Trophoblast cell (in vitro differentiated cells and primary cell): ENCODE data around the gene RPP21.

ENCODE experiments used
- DNase-seq, 2 donors: peaks; one replicate each; pipeline ENCODE4 v3.0.0-alpha.2; 2016
- H2AFZ ChIP-seq: 2 replicates; pipeline ENCODE4 v1.6.1; 2013; ENCODE audit warnings: low read length, moderate library complexity, mild to moderate bottlenecking; ENCODE audit not compliant: insufficient read depth, poor library complexity
- H2AK5ac ChIP-seq: 2 replicates; pipeline ENCODE4 v1.6.1; 2013; ENCODE audit warnings: mild to moderate bottlenecking, low read length
- H2BK120ac ChIP-seq: 2 replicates; pipeline ENCODE4 v1.6.1; 2013; ENCODE audit warnings: low read length, mild to moderate bottlenecking, moderate library complexity; ENCODE audit not compliant: insufficient read depth, poor library complexity
- H2BK12ac ChIP-seq: 2 replicates; pipeline ENCODE4 v1.6.1; 2013; ENCODE audit warnings: mild to moderate bottlenecking, low read length, moderate library complexity
- H2BK5ac ChIP-seq: 2 replicates; pipeline ENCODE4 v1.6.1; 2013; ENCODE audit warnings: low read length, low read depth, moderate library complexity, mild to moderate bottlenecking; ENCODE audit not compliant: poor library complexity
- H3K14ac ChIP-seq: 2 replicates; pipeline ENCODE4 v1.6.1; 2013; ENCODE audit warnings: mild to moderate bottlenecking, low read length
- H3K18ac ChIP-seq: 2 replicates; pipeline ENCODE4 v1.6.1; 2013; ENCODE audit warnings: mild to moderate bottlenecking, low read length
- H3K23ac ChIP-seq: 2 replicates; pipeline ENCODE4 v1.6.1; 2013; ENCODE audit warnings: low read length
- H3K27ac ChIP-seq: 2 replicates; pipeline ENCODE4 v1.5.1; 2013; ENCODE audit warnings: low read depth, mild to moderate bottlenecking, inconsistent platforms, low read length, moderate library complexity
- H3K27me3 ChIP-seq: 2 replicates; pipeline ENCODE4 v1.6.1; 2013; ENCODE audit warnings: inconsistent platforms, mild to moderate bottlenecking, low read length, moderate library complexity; ENCODE audit not compliant: insufficient read depth
- H3K36me3 ChIP-seq, 2 experiments: 1 replicate in 1 of 2; 2 replicates in 1 of 2; pipeline ENCODE4 v1.6.1; 2013; ENCODE audit warnings: low read length in 2 of 2, mild to moderate bottlenecking in 2 of 2, moderate library complexity in 1 of 2; ENCODE audit not compliant: insufficient read depth in 2 of 2, control insufficient read depth in 1 of 2
- H3K4ac ChIP-seq: 2 replicates; pipeline ENCODE4 v1.6.1; 2013; ENCODE audit warnings: low read depth, mild to moderate bottlenecking, low read length, moderate library complexity
- H3K4me1 ChIP-seq, 2 experiments: 1 replicate in 1 of 2; 2 replicates in 1 of 2; pipeline ENCODE4 v1.6.1; 2013; ENCODE audit warnings: low read length in 2 of 2, mild to moderate bottlenecking in 2 of 2, moderate library complexity in 1 of 2; ENCODE audit not compliant: insufficient read depth in 2 of 2, control insufficient read depth in 1 of 2
- H3K4me2 ChIP-seq: 2 replicates; pipeline ENCODE4 v1.6.1; 2013; ENCODE audit warnings: inconsistent platforms, mild to moderate bottlenecking, low read length, moderate library complexity
- H3K4me3 ChIP-seq: 2 replicates; pipeline ENCODE4 v1.5.1; 2013; ENCODE audit warnings: mild to moderate bottlenecking, low read depth, low read length, inconsistent platforms
- H3K79me1 ChIP-seq: one replicate; pipeline ENCODE4 v1.6.1; 2013; ENCODE audit warnings: low read length
- H3K79me2 ChIP-seq: 2 replicates; pipeline ENCODE4 v1.6.1; 2013; ENCODE audit warnings: low read length, mild to moderate bottlenecking; ENCODE audit not compliant: control insufficient read depth, insufficient read depth, poor library complexity
- H3K9ac ChIP-seq: 2 replicates; pipeline ENCODE4 v1.6.1; 2013; ENCODE audit warnings: mild to moderate bottlenecking, low read length
- H3K9me3 ChIP-seq: 2 replicates; pipeline ENCODE4 v1.6.1; 2013; ENCODE audit warnings: low read depth, mild to moderate bottlenecking, control low read depth, inconsistent platforms, low read length; ENCODE audit not compliant: insufficient read depth
- H4K12ac ChIP-seq: 2 replicates; pipeline ENCODE4 v1.6.1; 2013; ENCODE audit warnings: low read depth, mild to moderate bottlenecking, low read length, moderate library complexity
- H4K8ac ChIP-seq: 2 replicates; pipeline ENCODE4 v1.6.1; 2013; ENCODE audit warnings: low read depth, mild to moderate bottlenecking, low read length, moderate library complexity
- H4K91ac ChIP-seq: one replicate; pipeline ENCODE4 v1.6.1; 2013; ENCODE audit warnings: low read depth, mild to moderate bottlenecking, low read length, moderate library complexity
- WGBS: extraction: QIAGEN DNeasy Blood & Tissue Kit; methylation state at CpG from one replicate; pipeline ENCODE4 v1.1.7; 2013; ENCODE audit warnings: missing lambda C conversion rate; ENCODE audit not compliant: insufficient read length, insufficient coverage; ENCODE audit errors: extremely low coverage; 5-methylcytosine and 5-hydroxymethylcytosine counted together

RPP21 gene

DNA sequence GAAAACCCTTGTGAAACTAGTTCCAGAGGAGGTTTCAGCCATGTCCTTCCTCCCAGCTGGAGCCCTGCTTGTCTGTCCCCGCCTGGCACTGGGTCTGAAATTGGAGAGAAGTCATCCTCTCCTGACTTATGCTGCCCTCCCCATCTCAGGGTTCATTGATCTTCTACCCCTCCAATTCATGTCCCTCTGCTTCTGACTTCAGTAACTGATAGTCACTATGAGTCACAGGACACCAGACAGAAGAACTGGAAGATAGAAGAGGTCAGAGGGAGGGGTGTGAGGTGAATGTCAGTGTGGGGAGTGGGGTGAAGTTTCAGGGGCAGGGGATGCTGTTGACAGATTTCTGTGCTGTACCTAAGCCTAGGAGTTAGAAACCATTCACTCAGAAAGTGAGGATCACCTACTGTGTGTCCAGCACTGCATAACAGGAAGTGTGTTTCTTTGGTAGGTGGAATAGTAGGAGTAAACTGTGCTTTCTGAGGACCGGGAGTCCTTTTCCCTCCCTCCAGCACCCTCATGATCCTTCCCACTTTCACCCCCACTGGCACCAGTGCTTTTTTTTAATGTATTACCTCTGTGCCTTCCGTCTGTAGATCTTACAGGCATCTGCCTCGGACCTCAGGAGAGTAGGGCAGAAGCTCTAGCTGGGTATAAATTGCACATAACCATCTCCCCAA is 627 bp upstream of the RPP21 start:
- no CpG with 5 or more reads among the region's 4 CpGs for WGBS
- H4K8ac ChIP-seq, result peak overlapping the region; percentile 39
- H3K9ac ChIP-seq, result no peak overlapping the region
- peaks cover 14 to 25% of the 10 kb centered on the region in 2 experiments for H3K36me3 ChIP-seq
- H2AFZ ChIP-seq, result no peak overlapping the region
- peaks cover 0 to 4% of the 10 kb centered on the region in 2 experiments for H3K4me1 ChIP-seq
- DNase-seq, result no peak
- peaks cover 4% of the 10 kb centered on the region for H3K79me1 ChIP-seq
- no peak overlapping the region for H2BK5ac ChIP-seq
- H4K91ac ChIP-seq, result no peak overlapping the region
- no peak overlapping the region for H3K23ac ChIP-seq
- H2BK120ac ChIP-seq, result no peak overlapping the region
- no peak overlapping the region for H2AK5ac ChIP-seq
- peaks cover 4% of the 10 kb centered on the region for H3K79me2 ChIP-seq
- no peak overlapping the region for H3K18ac ChIP-seq
- peak overlapping the region; percentile 46 for H3K4me2 ChIP-seq
- H2BK12ac ChIP-seq, result no peak overlapping the region
- H3K4ac ChIP-seq, result no peak overlapping the region
- no peaks in the 10 kb centered on the region for H3K27me3 ChIP-seq
- no peak overlapping the region for H3K14ac ChIP-seq
- no peaks in the 10 kb centered on the region for H3K9me3 ChIP-seq
- H4K12ac ChIP-seq, result no peak overlapping the region
- H3K4me3 ChIP-seq, result no peak overlapping the region
- no peak overlapping the region for H3K27ac ChIP-seq

- no peak overlapping the region for H3K4me3 ChIP-seq
- WGBS, result no CpG with 5 or more reads among the region's 4 CpGs
Observed at GRCh38 chr6:30345852-30346251, 896 bp downstream of the RPP21 start.

GRCh38 chr6:30348957-30349356 is 4.0 kb downstream of the RPP21 start:
- no peaks in the 10 kb centered on the region for H3K9me3 ChIP-seq
- no peak overlapping the region for H3K4me2 ChIP-seq
- no peak overlapping the region for H3K23ac ChIP-seq
- no peak overlapping the region for H3K18ac ChIP-seq
- H4K12ac ChIP-seq, result no peak overlapping the region
- H3K79me1 ChIP-seq, result peaks cover 4% of the 10 kb centered on the region
- no peak overlapping the region for H2AFZ ChIP-seq
- H2BK12ac ChIP-seq, result no peak overlapping the region
- no peak overlapping the region for H3K14ac ChIP-seq
- H3K9ac ChIP-seq, result no peak overlapping the region
- H4K91ac ChIP-seq, result no peak overlapping the region
- peaks cover 0 to 4% of the 10 kb centered on the region in 2 experiments for H3K4me1 ChIP-seq
- no peak overlapping the region for H4K8ac ChIP-seq
- peaks cover 4% of the 10 kb centered on the region for H3K79me2 ChIP-seq
- DNase-seq, result no peak
- H3K4ac ChIP-seq, result no peak overlapping the region
- H3K27me3 ChIP-seq, result no peaks in the 10 kb centered on the region
- H3K4me3 ChIP-seq, result no peak overlapping the region
- H2AK5ac ChIP-seq, result no peak overlapping the region
- H2BK120ac ChIP-seq, result no peak overlapping the region
- no CpG with 5 or more reads among the region's 3 CpGs for WGBS
- peaks cover 5 to 8% of the 10 kb centered on the region in 2 experiments for H3K36me3 ChIP-seq
- H2BK5ac ChIP-seq, result no peak overlapping the region
- no peak overlapping the region for H3K27ac ChIP-seq

More at GRCh38 chr6:30345852-30346251, 896 bp downstream of the RPP21 start:
- peaks cover 14 to 20% of the 10 kb centered on the region in 2 experiments for H3K36me3 ChIP-seq
- no peak overlapping the region for H4K8ac ChIP-seq
- peak overlapping the region; percentile 59 for H3K4me2 ChIP-seq
- peaks cover 4% of the 10 kb centered on the region for H3K79me2 ChIP-seq
- no peak overlapping the region for H2BK5ac ChIP-seq
- H2BK12ac ChIP-seq, result no peak overlapping the region
- H4K12ac ChIP-seq, result no peak overlapping the region
- DNase-seq, result no peak
- H3K9me3 ChIP-seq, result no peaks in the 10 kb centered on the region
- H2AK5ac ChIP-seq, result no peak overlapping the region
- H3K4me1 ChIP-seq, result peaks cover 0 to 4% of the 10 kb centered on the region in 2 experiments
- H3K9ac ChIP-seq, result no peak overlapping the region
- no peak overlapping the region for H3K27ac ChIP-seq
- no peak overlapping the region for H2BK120ac ChIP-seq
- H3K18ac ChIP-seq, result no peak overlapping the region
- H3K23ac ChIP-seq, result no peak overlapping the region
- H2AFZ ChIP-seq, result no peak overlapping the region
- H4K91ac ChIP-seq, result no peak overlapping the region
- no peaks in the 10 kb centered on the region for H3K27me3 ChIP-seq
- peaks cover 4% of the 10 kb centered on the region for H3K79me1 ChIP-seq
- no peak overlapping the region for H3K14ac ChIP-seq
- H3K4ac ChIP-seq, result no peak overlapping the region

DNA sequence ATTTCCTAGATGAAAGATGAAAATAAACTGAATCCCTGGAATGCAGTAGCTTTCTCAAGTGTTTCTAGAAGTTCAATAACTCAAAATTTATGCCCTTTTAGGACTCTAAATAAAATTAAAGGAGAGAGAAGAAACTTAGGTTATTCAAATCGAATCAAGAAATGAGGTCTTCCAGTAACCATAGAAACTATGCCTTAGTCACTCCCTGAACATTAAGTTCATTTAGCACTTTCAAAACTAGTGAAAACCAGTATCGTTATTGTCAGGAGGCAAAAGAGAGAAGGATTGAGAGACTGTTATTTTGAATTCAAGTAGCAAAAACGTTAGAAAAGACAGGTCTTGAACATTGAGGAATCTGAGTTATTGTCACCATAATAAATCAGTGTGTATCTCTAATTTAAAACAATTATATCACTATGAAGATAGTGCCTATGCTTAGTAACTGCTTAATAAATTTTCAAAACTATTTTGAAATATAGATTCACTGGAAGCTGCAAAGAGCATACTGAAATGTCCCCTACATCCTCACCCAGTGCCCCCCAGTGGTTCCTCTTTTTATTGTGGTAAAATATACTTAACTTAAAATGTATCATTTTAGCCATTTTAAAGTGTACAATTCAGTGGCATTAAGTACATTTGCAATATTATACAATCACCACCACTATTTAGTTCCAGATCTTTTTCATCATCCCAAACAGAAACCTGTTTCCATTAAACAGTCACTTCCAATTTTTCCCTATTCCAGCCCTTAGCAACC is 4.6 kb downstream of the RPP21 start:
- Histone ChIP-seq H3K14ac (no peak overlapping the region), H3K79me1 (peaks cover 4% of the 10 kb centered on the region)

More for the DNA sequence above, 4.6 kb downstream of the RPP21 start:
- no peak overlapping the region for H3K27ac ChIP-seq
- H2BK5ac ChIP-seq, result no peak overlapping the region
- no peak overlapping the region for H2AK5ac ChIP-seq
- no peak overlapping the region for H4K91ac ChIP-seq
- H3K4me1 ChIP-seq, result peaks cover 0 to 4% of the 10 kb centered on the region in 2 experiments
- no CpG with 5 or more reads among the region's 3 CpGs for WGBS
- no peak overlapping the region for H2AFZ ChIP-seq
- no peak for DNase-seq
- H2BK12ac ChIP-seq, result no peak overlapping the region
- no peaks in the 10 kb centered on the region for H3K27me3 ChIP-seq
- no peak overlapping the region for H4K12ac ChIP-seq
- H3K4ac ChIP-seq, result no peak overlapping the region
- H3K4me3 ChIP-seq, result no peak overlapping the region
- no peak overlapping the region for H2BK120ac ChIP-seq
- no peak overlapping the region for H3K4me2 ChIP-seq
- H3K18ac ChIP-seq, result no peak overlapping the region
- H3K79me2 ChIP-seq, result peaks cover 4% of the 10 kb centered on the region
- H4K8ac ChIP-seq, result no peak overlapping the region
- H3K36me3 ChIP-seq, result peaks cover 5 to 8% of the 10 kb centered on the region in 2 experiments
- H3K9ac ChIP-seq, result no peak overlapping the region
- no peak overlapping the region for H3K23ac ChIP-seq
- no peaks in the 10 kb centered on the region for H3K9me3 ChIP-seq
